ENCODE results near the gene IDI1. TPM values are rescaled to one million over a fixed set of nuclear protein-coding genes. Genes with fewer than 3 reads are reported as not detected.

Gene IDI1
- total and polyA plus RNA-seq, 2 of the 13 experiments (the other 11 are each of a cell fraction or from before 2014, with no cell fraction given), result 44.4 to 145 TPM

- TF ChIP-seq, protein P1, sequence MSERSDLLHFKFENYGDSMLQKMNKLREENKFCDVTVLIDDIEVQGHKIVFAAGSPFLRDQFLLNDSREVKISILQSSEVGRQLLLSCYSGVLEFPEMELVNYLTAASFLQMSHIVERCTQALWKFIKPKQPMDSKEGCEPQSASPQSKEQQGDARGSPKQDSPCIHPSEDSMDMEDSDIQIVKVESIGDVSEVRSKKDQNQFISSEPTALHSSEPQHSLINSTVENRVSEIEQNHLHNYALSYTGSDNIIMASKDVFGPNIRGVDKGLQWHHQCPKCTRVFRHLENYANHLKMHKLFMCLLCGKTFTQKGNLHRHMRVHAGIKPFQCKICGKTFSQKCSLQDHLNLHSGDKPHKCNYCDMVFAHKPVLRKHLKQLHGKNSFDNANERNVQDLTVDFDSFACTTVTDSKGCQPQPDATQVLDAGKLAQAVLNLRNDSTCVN (CRISPR knock-in tag; IDR thresholded peaks at IDR 0.05; ENCODE audit: borderline replicate concordance), result peak; percentile 23; the same call in 1 of the 2 replicates
- TF ChIP-seq YY1 (IDR thresholded peaks at IDR 0.05; ENCODE audit: insufficient read depth, insufficient replicate concordance, low read depth, low read length) (peak; percentile 84), NONO (IDR thresholded peaks at IDR 0.05) (no peak), NONO (CRISPR knock-in tag; conservative IDR thresholded peaks at IDR 0.05) (peak; percentile 54), REPIN1 (CRISPR knock-in tag; IDR thresholded peaks at IDR 0.05; ENCODE audit: borderline replicate concordance, low read depth) (no peak; the same call in 1 of the 2 replicates), ZNF3 (CRISPR knock-in tag; IDR thresholded peaks at IDR 0.05) (no peak), ZBTB49 (CRISPR knock-in tag; IDR thresholded peaks at IDR 0.05; ENCODE audit: borderline replicate concordance) (peak; percentile 9; the same call in 1 of the 2 replicates), ARID5B (CRISPR knock-in tag; IDR thresholded peaks at IDR 0.05) (peak; percentile 46; the same call in 1 of the 2 replicates), MIER3 (CRISPR knock-in tag; IDR thresholded peaks at IDR 0.05; ENCODE audit: borderline replicate concordance) (no peak; the same call in 1 of the 2 replicates), U2AF2 (IDR thresholded peaks at IDR 0.05; ENCODE audit: low read depth, low read length) (no peak), MTERF4 (CRISPR knock-in tag; IDR thresholded peaks at IDR 0.05) (no peak; the same call in 1 of the 2 replicates), ZNF160 (CRISPR knock-in tag; IDR thresholded peaks at IDR 0.05) (no peak), SNAI1 (CRISPR knock-in tag; IDR thresholded peaks at IDR 0.05; ENCODE audit: borderline replicate concordance) (no peak), ZNF441 (CRISPR knock-in tag; IDR thresholded peaks at IDR 0.05; ENCODE audit: borderline replicate concordance) (no peak; the same call in 1 of the 2 replicates), NR1H2 (CRISPR knock-in tag; IDR thresholded peaks at IDR 0.05; ENCODE audit: borderline replicate concordance, low read depth) (no peak), KLF15 (CRISPR knock-in tag; IDR thresholded peaks at IDR 0.05; ENCODE audit: borderline replicate concordance) (no peak), IKZF1 (IDR thresholded peaks at IDR 0.05) (no peak)
- TF ChIP-seq, protein P2, sequence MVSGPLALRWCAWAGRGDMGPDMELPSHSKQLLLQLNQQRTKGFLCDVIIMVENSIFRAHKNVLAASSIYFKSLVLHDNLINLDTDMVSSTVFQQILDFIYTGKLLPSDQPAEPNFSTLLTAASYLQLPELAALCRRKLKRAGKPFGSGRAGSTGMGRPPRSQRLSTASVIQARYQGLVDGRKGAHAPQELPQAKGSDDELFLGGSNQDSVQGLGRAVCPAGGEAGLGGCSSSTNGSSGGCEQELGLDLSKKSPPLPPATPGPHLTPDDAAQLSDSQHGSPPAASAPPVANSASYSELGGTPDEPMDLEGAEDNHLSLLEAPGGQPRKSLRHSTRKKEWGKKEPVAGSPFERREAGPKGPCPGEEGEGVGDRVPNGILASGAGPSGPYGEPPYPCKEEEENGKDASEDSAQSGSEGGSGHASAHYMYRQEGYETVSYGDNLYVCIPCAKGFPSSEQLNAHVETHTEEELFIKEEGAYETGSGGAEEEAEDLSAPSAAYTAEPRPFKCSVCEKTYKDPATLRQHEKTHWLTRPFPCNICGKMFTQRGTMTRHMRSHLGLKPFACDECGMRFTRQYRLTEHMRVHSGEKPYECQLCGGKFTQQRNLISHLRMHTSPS (CRISPR knock-in tag; IDR thresholded peaks at IDR 0.05; ENCODE audit: low read depth), result no peak
Measured at GRCh38 chr10:1056326-1057105, 7.6 kb upstream of the IDI1 start, which contains the start of gene WDR37 (continued).
